GM21737 (cell line): ENCODE measurements around the gene OAS2.

Experiments
- ATAC-seq: cut with Tn5 transposase; IDR thresholded peaks from one replicate; pipeline ENCODE4 v1.9.1; 2021; ENCODE audit warnings: mild to moderate bottlenecking, moderate library complexity; ENCODE audit not compliant: unreplicated experiment

Gene OAS2, protein sequence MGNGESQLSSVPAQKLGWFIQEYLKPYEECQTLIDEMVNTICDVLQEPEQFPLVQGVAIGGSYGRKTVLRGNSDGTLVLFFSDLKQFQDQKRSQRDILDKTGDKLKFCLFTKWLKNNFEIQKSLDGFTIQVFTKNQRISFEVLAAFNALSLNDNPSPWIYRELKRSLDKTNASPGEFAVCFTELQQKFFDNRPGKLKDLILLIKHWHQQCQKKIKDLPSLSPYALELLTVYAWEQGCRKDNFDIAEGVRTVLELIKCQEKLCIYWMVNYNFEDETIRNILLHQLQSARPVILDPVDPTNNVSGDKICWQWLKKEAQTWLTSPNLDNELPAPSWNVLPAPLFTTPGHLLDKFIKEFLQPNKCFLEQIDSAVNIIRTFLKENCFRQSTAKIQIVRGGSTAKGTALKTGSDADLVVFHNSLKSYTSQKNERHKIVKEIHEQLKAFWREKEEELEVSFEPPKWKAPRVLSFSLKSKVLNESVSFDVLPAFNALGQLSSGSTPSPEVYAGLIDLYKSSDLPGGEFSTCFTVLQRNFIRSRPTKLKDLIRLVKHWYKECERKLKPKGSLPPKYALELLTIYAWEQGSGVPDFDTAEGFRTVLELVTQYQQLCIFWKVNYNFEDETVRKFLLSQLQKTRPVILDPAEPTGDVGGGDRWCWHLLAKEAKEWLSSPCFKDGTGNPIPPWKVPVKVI

DNA sequence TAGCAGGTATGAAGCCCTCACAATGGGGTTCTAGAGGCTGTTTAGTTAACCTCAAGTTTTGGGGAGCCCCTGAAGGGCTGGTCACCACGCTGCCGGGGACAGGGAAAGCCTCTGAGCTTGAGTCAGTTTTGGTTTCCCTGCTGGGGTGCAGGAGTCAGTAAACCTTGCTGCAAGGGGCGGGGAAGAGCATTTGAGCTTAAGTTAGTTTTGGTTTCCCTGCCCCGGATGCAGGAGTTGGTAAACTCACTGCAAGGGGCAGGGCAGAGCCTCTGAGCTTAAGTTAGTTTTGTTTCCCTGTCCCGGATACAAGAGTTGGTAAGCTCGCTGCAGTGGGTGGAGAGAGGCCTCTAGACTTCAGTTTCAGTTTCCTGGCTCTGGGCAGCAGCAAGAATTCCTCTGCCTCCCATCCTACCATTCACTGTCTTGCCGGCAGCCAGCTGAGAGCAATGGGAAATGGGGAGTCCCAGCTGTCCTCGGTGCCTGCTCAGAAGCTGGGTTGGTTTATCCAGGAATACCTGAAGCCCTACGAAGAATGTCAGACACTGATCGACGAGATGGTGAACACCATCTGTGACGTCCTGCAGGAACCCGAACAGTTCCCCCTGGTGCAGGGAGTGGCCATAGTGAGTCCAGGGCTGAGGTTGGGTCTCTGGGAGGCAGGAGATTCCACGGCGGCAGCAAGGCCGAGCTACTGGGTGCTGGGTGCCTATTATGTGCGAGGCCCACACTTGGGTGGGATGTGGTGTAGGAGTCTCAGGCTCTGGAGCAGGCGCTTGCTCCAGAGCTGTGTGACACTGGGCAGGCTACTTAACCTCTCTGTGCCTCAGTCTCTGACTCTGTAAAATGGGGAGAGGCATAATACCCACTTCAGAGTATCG, at the start of gene OAS2:
TSS of gene OAS2 (plus strand) at position 357 of the 878 bp plus-strand sequence. CDS start at position 447, 90 bp downstream.
- ATAC-seq, result peak; percentile 90

DNA sequence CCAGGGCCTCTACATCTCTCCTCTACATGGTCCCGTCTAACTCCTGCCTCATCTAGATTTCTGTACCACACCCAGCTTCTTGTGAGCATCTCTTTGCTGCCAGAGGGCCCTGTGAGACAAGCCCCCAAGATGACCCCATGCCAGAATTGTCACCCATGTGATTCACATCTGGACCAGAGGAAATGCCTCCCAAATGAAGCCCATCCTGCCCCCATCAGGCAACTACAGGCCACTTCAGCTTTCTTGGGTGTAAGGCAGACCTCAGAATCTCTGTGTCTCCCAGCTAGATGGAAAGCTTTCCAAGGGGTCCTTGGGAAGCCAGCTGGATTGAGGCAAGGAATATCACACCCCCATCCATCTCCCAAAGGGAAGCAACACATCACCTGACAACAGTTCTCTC, 49.3 kb upstream of the OAS2 start:
- no peak for ATAC-seq

DNA sequence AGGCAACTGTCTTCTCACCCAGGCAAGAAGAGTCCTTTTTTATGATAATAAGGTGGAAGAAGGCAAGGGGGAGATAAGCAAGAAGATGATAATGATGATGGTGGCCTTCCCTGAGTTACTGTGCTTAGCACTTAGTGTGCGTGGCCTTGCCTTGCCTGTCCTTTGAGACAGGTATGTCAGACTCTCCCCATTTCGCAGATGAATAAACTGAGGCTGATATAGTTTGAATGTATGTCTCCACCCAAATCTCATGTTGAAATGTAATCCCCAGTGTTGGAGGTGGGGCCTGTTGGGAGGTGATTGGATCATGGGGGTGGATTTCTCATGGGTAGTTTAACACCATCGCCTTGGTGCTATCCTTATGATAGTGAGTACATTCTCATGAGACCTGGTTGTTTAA, 48.6 kb upstream of the OAS2 start:
- no peak for ATAC-seq

DNA sequence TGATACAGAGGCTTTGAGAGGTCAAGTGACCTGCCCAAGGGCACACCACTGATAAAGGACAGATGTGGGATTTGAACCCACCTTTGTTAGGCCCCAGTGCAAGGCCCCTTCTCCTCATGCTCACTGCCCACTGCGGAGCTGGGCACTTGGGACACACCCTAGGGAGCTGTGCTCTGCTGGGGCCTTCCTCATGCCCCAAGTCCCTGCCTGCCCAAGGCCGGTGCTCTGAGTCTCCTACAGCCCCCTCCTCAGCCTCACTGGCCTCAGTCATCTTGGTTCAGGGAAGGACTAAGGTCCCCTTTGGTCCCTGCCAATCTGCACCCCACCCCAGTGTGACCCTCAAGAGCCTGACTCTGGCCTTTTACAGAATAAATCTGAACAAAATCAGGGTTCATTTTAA, 48.0 kb upstream of the OAS2 start:
- no peak for ATAC-seq

DNA sequence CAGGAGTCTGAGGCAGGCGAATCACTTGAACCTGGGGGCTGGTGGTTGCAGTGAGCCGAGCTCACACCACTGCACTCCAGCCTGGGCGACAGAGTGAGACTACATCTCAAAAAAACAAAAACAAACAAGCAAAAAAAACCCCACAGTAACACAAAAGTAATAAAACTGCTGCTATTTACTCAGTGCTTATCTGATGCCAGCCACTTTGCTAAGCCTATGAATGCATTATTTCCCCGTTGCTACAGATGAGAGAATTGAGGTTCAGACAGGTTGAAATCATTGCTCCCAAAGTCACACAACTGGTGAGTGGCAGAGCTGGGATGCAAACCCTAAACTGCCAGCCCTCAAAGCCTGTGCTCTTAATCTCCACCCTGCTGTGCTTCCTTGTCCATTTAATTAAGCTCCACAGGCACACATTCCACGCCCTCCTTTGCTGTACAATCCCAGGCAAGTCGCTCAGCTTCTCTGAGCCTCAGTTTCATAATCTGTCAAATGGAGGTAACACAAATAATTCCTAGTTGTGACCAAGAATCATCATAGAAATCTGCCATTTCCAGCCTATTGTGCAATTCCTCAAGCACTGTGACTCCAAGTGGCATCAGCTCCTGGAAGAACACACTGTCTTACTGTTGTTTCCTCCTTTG, 45.7 kb upstream of the OAS2 start:
- no peak for ATAC-seq

DNA sequence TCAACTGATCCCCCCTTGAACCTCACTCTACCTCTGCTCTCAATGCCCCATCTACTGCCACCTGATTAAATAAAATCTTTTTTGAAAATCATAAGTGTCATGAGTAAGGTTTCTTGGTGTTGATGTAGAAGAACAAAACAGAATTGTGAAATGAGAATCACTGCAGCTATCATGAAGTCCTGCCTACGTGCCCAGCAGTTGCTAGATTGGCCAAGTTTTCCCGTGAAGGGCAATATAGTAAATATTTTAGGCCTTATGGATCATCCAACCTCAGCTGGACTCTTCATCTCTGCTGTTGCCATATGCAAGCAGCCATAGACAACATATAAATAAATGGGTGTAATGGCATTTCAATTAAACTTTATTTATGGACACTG, 45.2 kb upstream of the OAS2 start:
- no peak for ATAC-seq

DNA sequence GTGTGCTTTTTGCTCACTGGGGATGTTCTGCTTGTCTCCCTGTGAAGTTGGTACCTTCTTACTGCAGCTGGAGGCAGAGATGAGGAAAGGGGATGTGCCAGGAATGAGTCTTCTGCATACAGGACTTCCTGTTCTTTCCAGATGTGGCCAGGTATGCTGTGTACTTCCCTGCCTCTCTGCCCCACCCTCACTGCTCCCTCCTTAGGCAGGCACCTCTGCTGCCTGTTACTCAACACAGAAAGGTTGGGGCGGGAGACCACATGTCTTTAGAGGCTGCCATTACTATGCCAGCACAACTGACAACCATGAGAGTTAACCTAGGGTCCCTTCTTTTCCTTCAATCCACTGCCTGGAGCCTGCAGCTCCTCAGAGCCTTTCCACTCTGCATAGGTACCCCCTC, 42.1 kb upstream of the OAS2 start:
- ATAC-seq, result no peak

DNA sequence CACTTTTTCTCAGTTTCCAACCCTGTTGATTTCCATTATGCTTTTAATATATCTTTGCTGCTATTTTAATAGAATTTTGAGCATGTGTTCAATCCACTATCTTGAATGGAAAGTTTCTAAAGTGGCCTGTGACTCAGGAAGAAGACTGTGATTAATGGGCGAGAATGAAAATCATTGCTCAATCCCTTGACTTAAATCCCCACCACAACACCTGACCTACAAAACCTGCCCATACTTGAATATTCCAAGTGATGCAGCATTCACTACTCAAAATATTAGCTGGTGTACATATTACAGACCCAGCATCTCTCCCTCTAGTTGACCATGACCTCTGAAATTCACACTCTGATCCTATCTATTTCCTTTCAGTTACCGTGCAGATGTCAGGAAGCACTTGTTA, 41.4 kb upstream of the OAS2 start:
- no peak for ATAC-seq

DNA sequence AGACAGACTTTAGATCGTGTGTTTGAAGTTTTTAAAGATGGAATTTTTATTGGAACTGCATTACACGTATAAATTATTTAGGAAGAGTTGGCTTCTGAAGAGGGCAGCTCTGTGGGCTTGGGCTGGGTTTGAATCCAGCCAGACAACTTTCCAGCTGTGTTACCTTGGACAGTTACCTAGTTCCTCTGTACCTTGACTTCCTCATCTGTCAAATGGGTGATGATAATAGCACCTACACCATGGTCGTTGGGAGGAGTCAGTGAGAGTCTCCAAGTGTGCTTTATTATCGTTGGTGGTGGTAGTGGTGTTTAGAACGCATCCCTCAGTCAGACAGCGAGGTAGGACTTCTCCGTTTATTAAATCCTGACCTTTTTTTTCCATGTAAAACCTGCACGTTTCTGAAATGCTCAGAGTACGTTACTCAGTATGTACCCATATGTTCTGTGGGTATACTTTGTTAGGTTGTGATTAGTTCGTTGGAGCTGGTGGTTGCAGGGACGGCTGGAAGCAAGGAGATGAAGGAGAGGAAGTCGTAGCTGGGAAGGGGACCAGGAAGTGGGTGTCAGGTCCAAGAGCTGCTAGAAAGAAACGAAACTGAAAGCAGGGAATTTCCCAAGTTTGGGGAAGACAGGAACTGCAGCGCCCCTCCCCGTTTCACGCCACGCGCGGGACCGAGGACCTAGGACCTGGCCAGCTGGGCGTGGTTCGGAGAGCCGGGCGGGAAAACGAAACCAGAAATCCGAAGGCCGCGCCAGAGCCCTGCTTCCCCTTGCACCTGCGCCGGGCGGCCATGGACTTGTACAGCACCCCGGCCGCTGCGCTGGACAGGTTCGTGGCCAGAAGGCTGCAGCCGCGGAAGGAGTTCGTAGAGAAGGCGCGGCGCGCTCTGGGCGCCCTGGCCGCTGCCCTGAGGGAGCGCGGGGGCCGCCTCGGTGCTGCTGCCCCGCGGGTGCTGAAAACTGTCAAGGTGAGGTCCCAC, 40.3 kb upstream of the OAS2 start, which contains the start of gene OAS3:
TSS of gene OAS3 (plus strand) at position 734 of the 979 bp plus-strand sequence. CDS start at position 791, 57 bp downstream.
- no peak for ATAC-seq

DNA sequence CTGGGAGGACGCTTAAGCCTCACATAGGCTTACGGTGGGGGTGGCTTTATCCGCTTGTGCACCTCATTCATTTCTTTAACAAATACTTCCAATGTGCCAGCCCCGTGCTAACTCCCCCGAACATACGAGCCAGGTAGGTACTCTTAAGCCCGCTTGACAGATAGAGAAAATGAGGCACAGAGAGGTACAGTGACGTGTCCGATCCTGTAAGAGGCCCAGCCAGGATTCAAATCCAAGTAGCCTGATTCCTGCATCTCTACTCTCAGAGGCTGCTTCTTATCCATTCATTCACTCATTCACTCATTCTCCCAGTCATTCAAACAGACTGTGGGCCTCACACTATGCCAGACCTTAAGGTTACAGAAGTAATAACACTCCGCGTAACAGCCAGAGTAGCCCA, 39.6 kb upstream of the OAS2 start:
- ATAC-seq, result no peak

DNA sequence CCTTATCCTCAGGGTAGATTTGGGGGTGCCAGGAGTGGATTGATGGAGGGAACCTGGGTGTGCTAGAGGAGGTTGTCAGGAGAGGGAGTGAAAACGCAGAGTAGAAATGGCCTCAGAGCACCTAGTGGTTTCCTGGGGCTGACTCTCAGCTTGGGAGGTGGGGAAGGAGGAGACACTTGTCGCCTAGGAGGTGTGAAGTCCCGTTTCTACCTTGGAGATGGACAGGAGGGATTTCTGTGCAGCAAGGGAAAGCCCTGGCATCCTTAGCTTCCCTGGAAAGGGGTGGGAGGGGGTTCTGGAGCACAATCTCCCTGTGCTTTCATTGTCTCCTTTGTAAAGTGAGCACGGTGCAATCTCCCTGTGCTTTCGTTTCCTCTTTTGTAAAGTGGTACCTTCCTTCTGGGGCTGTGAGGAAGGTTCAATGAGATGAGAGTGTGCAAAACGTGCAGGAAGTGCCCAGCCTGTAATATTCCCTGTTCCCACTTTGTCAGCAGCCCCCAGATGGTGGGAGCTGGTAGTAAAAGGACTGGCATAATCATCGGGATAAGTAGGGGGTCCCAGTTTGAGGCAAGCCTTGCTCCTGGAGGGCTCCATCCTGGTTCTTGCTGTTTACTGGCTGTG, 38.4 kb upstream of the OAS2 start:
- ATAC-seq, result no peak

DNA sequence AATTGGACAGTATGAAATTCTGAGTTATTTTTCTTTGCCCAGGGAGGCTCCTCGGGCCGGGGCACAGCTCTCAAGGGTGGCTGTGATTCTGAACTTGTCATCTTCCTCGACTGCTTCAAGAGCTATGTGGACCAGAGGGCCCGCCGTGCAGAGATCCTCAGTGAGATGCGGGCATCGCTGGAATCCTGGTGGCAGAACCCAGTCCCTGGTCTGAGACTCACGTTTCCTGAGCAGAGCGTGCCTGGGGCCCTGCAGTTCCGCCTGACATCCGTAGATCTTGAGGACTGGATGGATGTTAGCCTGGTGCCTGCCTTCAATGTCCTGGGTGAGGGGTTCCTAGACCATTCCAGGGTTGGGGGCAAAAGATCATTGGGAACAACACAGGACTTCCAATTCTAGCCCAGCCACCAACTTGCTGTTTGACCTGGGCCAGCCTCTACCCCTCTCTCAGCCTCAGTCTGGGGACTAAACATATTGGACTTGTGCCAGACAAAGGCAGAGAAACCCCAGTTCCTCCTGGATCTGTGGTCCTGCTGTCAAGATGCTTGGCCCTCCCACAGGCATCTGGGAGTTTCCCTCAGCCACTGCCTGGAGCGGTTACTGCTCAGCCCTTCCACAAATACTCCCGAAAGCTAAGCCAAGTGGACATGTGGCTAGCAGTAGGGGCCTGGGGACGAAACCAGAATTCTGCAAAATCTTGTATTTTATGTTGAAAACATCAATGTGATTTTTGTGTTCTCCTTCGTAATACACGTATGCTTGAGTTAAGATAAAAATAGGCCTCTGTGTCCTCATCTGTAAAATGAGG, 36.6 kb upstream of the OAS2 start:
- ATAC-seq, result no peak

DNA sequence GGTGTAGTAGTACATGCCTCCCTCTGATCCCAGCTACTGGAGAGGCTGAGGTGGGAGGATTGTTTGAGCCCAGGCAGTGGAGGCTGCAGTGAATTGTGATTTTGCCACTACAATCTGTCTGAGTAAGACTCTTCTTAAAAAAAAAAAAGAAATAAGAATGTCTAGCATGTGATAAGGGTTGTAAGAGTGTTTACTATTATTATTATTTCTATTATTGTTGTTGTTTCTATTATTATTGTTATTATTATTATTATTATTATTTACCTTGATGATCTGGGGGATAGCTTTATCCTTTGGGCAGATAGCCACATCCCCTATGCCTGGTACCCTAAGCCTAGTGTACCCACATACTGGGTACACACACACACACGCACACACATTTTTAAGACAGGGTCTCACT, 35.7 kb upstream of the OAS2 start:
- no peak for ATAC-seq

DNA sequence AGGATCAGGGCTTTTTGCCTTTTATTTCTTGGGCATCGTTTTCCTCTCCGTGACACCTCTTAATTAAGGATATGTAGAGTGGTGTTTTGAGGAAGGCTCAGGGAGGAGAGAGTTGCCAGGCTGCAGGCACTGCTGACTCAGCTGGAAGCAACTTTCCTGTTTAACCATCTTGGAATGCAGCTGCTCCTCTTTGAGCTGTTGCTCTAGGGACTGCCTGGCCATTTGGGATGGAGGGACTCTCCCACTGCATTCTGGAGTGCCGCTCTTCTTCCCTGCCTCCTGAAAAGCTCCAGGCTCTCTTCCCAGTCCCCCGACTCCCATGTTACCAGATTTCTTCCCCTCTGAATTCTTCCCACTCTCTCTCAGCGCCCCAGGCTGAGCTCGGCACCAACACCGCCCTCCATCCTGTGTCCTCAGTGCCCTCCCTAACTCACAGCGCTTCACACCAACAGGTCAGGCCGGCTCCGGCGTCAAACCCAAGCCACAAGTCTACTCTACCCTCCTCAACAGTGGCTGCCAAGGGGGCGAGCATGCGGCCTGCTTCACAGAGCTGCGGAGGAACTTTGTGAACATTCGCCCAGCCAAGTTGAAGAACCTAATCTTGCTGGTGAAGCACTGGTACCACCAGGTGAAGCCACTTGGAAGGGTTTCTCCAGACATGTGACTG, 34.2 kb upstream of the OAS2 start:
- ATAC-seq, result no peak

DNA sequence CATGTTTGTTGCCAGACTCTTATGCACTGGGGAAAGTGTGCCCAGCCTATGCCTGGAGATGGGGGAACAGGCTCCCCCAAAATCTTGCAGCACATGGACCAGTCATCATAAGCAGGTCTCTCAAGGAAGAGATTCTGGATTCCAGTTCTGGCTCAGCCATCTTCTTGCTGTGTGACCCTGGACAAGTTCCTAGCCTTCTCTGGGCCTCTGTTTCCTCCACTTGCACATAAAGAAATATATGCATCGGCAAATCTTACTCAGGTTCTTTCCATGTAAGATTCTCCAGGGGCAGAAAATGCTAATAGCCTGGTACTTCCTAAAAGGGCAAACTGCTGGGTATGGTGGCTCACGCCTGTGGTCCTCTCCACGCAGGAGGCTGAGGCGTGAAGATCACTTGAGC, 32.8 kb upstream of the OAS2 start:
- ATAC-seq, result no peak

DNA sequence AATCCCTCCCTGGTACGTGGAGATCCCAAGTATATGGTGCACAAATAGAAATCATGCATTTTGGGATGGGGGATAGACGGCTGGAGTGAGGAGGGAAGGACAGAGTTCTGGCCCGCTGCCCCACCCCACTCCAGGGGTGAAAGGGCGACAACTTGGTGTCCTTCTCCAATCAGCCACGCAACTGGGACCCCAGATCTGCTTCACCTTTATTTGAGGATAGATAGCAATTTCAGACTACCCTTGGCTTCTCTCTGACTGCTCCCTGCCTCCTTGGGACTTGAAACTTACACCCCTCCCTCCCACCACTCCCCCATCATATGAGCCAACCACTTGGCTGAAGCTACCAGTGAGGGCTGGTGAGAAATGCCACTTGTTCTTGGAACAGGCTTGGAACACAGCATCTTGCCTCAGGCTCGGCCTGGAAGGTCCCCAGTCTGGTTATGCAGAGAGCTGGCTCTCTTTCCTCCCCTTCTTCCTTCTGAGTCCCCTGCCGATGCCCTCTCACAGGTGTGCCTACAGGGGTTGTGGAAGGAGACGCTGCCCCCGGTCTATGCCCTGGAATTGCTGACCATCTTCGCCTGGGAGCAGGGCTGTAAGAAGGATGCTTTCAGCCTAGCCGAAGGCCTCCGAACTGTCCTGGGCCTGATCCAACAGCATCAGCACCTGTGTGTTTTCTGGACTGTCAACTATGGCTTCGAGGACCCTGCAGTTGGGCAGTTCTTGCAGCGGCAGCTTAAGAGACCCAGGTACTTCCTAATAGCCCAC, 31.9 kb upstream of the OAS2 start:
- ATAC-seq, result no peak

DNA sequence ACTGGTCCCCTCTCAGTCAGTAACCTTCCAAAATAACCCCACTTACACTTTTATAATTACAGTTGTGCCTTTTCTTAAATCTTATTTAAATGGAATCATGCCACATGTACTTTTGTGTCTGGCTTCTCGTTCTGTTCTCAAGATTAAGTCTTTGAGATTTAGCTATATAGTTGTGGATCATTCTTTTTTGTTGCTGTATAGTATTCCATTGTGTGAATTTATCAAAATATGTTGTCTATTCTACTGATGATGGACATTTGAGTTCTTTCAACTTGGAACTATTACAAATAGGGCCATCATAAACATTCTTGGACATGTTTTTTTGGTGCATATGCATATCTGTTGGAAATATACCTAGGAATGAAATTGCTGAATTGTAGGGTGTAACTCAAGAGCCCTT, 31.0 kb upstream of the OAS2 start:
- no peak for ATAC-seq
